ENCODE data around the gene ZMYND8. TPM values are rescaled to one million over a fixed set of nuclear protein-coding genes. Genes with fewer than 3 reads are reported as not detected.
"Not testable (repeated sequence)": the region's sequence is repeated elsewhere in the genome, so short reads cannot be mapped to it uniquely, and the experiment has no call there.

ZMYND8 gene
- total RNA-seq, 2 experiments from 2014 or later, result 28.1 to 29.6 TPM

DNA sequence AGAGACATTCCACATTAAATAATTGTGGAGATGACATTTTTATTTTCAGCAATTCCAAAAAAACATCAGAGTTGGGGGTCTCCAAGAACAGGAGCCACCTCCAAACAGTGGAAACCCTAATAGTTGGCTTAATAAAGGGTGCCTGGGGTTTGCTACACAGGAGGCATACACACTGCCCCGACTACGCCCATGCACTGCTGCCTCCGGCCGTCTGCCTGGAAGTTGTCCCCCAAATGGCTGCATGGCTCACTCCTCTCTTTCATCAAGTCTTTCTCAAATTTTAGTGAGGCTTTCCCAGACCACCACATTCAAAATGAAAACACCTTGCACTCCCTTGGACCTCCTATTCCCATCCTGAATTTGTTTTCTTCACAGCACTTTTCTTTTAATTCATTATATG, 58.8 kb downstream of the ZMYND8 start:
- no peak for DNase-seq
- no peak overlapping the region for H3K27ac Mint-ChIP-seq
- no peaks in the 10 kb centered on the region for H3K27me3 Mint-ChIP-seq
- no peak overlapping the region for H3K4me3 Mint-ChIP-seq
- H3K4me1 Mint-ChIP-seq (ENCODE audit: low read depth), result peaks cover 12% of the 10 kb centered on the region
- no peaks in the 10 kb centered on the region for H3K9me3 Mint-ChIP-seq
- CTCF ChIA-PET, result interaction anchor here (5.1 kb wide), 1 partner anchor 86 kb away, joined by 26 read pairs; no protein-coding TSS in a partner anchor
- H3K36me3 Mint-ChIP-seq, result peaks cover 41% of the 10 kb centered on the region
- intact Hi-C loops (cut with micrococcal nuclease), result no loop called here
- POLR2A ChIA-PET, result no interaction called here

DNA sequence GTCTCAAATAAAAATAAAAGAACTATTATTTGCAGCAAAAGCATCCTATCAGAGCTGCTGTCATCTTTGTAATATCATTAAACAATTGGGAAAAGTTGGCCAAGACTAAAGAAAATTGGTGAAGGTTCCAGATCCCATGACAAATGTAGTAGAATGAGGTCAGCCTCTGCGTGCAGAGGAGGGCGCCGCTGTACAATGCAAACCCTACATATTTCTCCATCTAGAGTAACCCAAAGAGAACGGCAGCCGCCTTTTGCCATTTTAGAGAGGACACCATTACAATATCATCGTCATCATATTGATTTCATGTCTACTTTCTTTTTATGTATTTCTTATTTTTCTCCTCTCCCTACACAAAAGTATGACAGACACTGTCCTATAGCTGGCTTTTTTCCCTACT, 59.5 kb downstream of the ZMYND8 start:
- H3K9me3 Mint-ChIP-seq, result no peaks in the 10 kb centered on the region
- intact Hi-C loops (cut with micrococcal nuclease), result no loop called here
- H3K4me3 Mint-ChIP-seq, result no peak overlapping the region
- DNase-seq, result no peak
- peaks cover 38% of the 10 kb centered on the region for H3K36me3 Mint-ChIP-seq
- H3K27ac Mint-ChIP-seq, result no peak overlapping the region
- ChIA-PET CTCF (interaction anchor here (5.1 kb wide), 1 partner anchor 87 kb away, joined by 26 read pairs; no protein-coding TSS in a partner anchor), POLR2A (interaction anchor here (0.6 kb wide), 1 partner anchor 171 kb away, joined by 4 read pairs; no protein-coding TSS in a partner anchor)
- peaks cover 12% of the 10 kb centered on the region for H3K4me1 Mint-ChIP-seq (ENCODE audit: low read depth)
- H3K27me3 Mint-ChIP-seq, result no peaks in the 10 kb centered on the region

- no peak for DNase-seq
- intact Hi-C loops (cut with micrococcal nuclease), result no loop called here
- peaks cover 12% of the 10 kb centered on the region for H3K4me1 Mint-ChIP-seq (ENCODE audit: low read depth)
- no peaks in the 10 kb centered on the region for H3K9me3 Mint-ChIP-seq
- no peak overlapping the region for H3K4me3 Mint-ChIP-seq
- H3K36me3 Mint-ChIP-seq, result peaks cover 37% of the 10 kb centered on the region
- H3K27me3 Mint-ChIP-seq, result no peaks in the 10 kb centered on the region
- ChIA-PET CTCF (interaction anchor here (5.1 kb wide), 1 partner anchor 88 kb away, joined by 26 read pairs; no protein-coding TSS in a partner anchor), POLR2A (no interaction called here)
- no peak overlapping the region for H3K27ac Mint-ChIP-seq
These were observed 60.5 kb downstream of the ZMYND8 start for GRCh38 chr20:47295921-47296426.

DNA sequence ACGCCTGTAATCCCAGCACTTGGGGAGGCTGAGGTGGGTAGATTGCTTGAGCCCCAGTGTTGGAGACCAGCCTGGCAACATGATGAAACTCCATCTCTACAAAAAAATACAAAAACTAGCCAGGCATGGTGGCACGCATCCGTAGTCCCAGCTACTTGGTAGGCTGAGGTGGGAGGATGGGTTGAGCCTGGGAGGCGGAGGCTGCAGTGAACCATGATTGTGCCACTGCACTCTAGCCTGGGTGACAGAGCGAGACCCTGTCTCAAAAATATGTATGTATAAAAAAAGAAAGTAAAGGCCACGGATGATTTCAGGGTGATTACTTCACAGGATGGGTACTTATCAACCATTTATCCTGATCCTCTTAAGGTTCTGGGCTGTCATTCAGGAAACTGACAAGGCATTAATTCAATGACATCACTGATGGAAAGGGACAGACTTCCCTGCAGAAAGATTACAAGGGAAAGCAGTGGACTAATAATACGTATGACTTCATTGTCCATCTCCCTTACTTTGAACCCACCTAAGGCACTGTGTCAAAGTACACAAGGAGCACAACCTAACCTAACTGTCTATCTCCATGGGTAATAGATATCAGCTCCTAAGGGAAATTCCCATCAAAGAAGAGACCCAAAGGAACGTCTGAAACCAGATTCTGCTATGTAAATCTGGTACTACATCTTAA, 61.2 kb downstream of the ZMYND8 start:
- ChIA-PET POLR2A (no interaction called here), CTCF (interaction anchor here (1.3 to 5.1 kb wide), 2 partner anchors 22 to 89 kb away, joined by 4 to 26 read pairs; no protein-coding TSS in a partner anchor)
- intact Hi-C loops (cut with micrococcal nuclease), result no loop called here
- H3K27me3 Mint-ChIP-seq, result no peaks in the 10 kb centered on the region
- peaks cover 38% of the 10 kb centered on the region for H3K36me3 Mint-ChIP-seq
- H3K27ac Mint-ChIP-seq, result no peak overlapping the region
- no peak for DNase-seq
- peaks cover 11% of the 10 kb centered on the region for H3K4me1 Mint-ChIP-seq (ENCODE audit: low read depth)
- H3K4me3 Mint-ChIP-seq, result no peak overlapping the region
- H3K9me3 Mint-ChIP-seq, result no peaks in the 10 kb centered on the region

- intact Hi-C loops (cut with micrococcal nuclease), result no loop called here
- peaks cover 7% of the 10 kb centered on the region for H3K4me1 Mint-ChIP-seq (ENCODE audit: low read depth)
- peak overlapping the region; percentile 36 for H3K27ac Mint-ChIP-seq
- H3K4me3 Mint-ChIP-seq, result no peak overlapping the region
- DNase-seq, result no peak
- POLR2A ChIA-PET, result no interaction called here
- H3K36me3 Mint-ChIP-seq, result peaks cover 50% of the 10 kb centered on the region
- H3K9me3 Mint-ChIP-seq, result no peaks in the 10 kb centered on the region
- no peaks in the 10 kb centered on the region for H3K27me3 Mint-ChIP-seq
- CTCF ChIA-PET, result no interaction called here
These were observed 62.9 kb downstream of the ZMYND8 start for GRCh38 chr20:47293631-47294030.

DNA sequence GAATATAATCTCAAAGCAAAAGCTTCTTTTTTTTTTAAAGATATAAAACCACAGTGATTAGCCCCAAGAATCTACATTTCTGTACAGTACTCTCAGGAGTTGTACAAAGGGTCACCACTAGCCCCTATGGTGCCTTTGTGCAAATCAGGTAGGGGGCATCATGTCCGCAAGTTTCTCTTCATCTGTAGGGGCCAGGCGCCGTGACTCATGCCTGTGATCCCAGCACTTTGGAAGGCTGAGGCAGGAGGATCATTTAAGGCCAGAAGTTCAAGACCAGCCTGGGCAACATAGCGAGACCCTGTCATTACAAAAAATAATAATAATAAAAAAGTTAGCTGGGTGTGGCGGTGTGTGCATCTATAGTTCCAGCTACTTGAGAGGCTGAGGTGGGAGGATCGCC, 63.9 kb downstream of the ZMYND8 start:
- peaks cover 50% of the 10 kb centered on the region for H3K36me3 Mint-ChIP-seq
- intact Hi-C loops (cut with micrococcal nuclease), result no loop called here
- no peak for DNase-seq
- no peaks in the 10 kb centered on the region for H3K9me3 Mint-ChIP-seq
- POLR2A ChIA-PET, result no interaction called here
- no peak overlapping the region for H3K4me3 Mint-ChIP-seq
- CTCF ChIA-PET, result interaction anchor here (1.0 to 1.1 kb wide), 2 partner anchors 73 to 88 kb away, joined by 3 read pairs; no protein-coding TSS in a partner anchor
- no peak overlapping the region for H3K27ac Mint-ChIP-seq
- peaks cover 7% of the 10 kb centered on the region for H3K4me1 Mint-ChIP-seq (ENCODE audit: low read depth)
- no peaks in the 10 kb centered on the region for H3K27me3 Mint-ChIP-seq

- Mint-ChIP-seq H3K9me3 (no peaks in the 10 kb centered on the region), H3K4me3 (no peak overlapping the region), H3K27ac (no peak overlapping the region), H3K36me3 (peaks cover 47% of the 10 kb centered on the region), H3K4me1 (ENCODE audit: low read depth) (peaks cover 7% of the 10 kb centered on the region), H3K27me3 (no peaks in the 10 kb centered on the region)
- intact Hi-C loops (cut with micrococcal nuclease), result no loop called here
- DNase-seq, result no peak
- POLR2A ChIA-PET, result no interaction called here
- CTCF ChIA-PET, result no interaction called here
These were observed 65.7 kb downstream of the ZMYND8 start for GRCh38 chr20:47290666-47291430.

DNA sequence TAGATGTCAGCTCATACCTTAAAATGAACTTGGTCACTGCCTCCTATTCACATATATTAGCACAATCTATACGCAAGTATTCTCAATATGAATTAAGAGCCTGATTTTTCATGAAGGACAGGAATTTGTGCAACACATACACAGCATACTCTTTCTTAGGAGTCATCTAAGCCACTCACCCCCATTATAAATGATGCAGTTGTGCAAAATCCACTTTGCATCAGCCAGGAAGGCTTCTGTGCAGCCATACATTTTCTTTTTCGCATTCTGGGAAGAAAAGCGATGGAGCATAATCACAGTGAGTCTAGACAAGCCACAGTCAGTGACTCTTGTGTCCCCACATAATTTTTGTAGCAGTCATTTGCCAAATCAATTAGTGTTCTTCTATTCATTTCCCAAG, 66.5 kb downstream of the ZMYND8 start:
- H3K27ac Mint-ChIP-seq, result no peak overlapping the region
- POLR2A ChIA-PET, result no interaction called here
- H3K4me3 Mint-ChIP-seq, result no peak overlapping the region
- intact Hi-C loops (cut with micrococcal nuclease), result no loop called here
- H3K36me3 Mint-ChIP-seq, result peaks cover 42% of the 10 kb centered on the region
- CTCF ChIA-PET, result no interaction called here
- H3K9me3 Mint-ChIP-seq, result no peaks in the 10 kb centered on the region
- no peak for DNase-seq
- H3K4me1 Mint-ChIP-seq (ENCODE audit: low read depth), result peaks cover 5% of the 10 kb centered on the region
- no peaks in the 10 kb centered on the region for H3K27me3 Mint-ChIP-seq

GRCh38 chr20:47289096-47289495, 67.4 kb downstream of the ZMYND8 start:
- H3K4me1 Mint-ChIP-seq (ENCODE audit: low read depth), result peaks cover 5% of the 10 kb centered on the region
- ChIA-PET POLR2A (no interaction called here), CTCF (interaction anchor here (0.6 kb wide), 1 partner anchor 96 kb away, joined by 3 read pairs; no protein-coding TSS in a partner anchor)
- no peaks in the 10 kb centered on the region for H3K9me3 Mint-ChIP-seq
- no peak overlapping the region for H3K4me3 Mint-ChIP-seq
- DNase-seq, result no peak
- H3K27me3 Mint-ChIP-seq, result no peaks in the 10 kb centered on the region
- intact Hi-C loops (cut with micrococcal nuclease), result no loop called here
- peaks cover 41% of the 10 kb centered on the region for H3K36me3 Mint-ChIP-seq
- H3K27ac Mint-ChIP-seq, result no peak overlapping the region

DNA sequence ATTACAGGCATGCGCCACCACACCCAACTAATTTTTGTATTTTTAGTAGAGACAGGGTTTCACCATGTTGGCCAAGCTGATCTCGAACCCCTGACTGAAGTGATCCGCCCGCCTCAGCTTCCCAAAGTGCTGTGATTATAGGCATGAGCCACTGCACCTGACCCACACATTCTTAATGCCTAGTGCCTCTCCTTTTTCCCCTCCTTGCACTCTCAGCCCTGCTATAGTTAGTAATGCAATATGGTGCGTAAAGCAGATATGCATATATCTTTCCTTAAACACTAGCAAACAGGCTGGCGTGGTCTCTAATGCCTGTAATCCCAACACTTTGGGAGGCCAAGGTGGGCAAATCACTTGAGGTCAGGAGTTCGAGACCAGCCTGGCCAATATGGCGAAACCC, 68.0 kb downstream of the ZMYND8 start:
- H3K4me1 Mint-ChIP-seq (ENCODE audit: low read depth); H3K27me3 Mint-ChIP-seq; intact Hi-C loops (cut with micrococcal nuclease); H3K4me3 Mint-ChIP-seq; DNase-seq; H3K9me3 Mint-ChIP-seq; H3K27ac Mint-ChIP-seq: not testable (repeated sequence)
- peaks cover 39% of the 10 kb centered on the region for H3K36me3 Mint-ChIP-seq
- POLR2A ChIA-PET, result interaction anchor here (0.5 kb wide), 1 partner anchor 607 kb away, joined by 5 read pairs; no protein-coding TSS in a partner anchor
- CTCF ChIA-PET, result interaction anchor here (0.7 to 0.9 kb wide), 2 partner anchors 94 to 95 kb away, joined by 3 read pairs; no protein-coding TSS in a partner anchor

DNA sequence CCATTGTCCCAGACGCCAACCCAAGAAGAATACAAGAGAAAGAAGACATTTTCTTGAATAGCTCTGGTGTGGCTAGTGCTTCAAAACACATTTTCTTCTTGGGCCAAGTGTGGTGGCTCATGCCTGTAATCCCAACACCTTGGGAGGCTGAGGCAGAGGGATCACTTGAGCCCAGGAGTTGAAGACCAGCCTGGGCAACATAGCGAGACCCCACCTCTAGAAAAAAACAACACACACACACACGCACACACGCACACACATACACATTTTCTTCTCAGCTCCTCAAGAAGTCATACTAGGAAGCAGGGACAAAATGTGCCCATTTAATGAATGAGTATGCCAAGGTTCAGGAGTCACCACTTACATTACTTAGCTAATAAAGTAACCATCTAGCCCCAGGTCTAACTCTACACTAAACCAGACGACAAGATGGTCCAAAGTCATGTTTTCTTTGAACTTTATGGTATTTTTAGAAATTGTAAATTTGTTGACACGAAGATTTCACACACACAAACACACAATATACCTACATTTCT, 68.8 kb downstream of the ZMYND8 start:
- no peak overlapping the region for H3K27ac Mint-ChIP-seq
- H3K4me3 Mint-ChIP-seq, result no peak overlapping the region
- CTCF ChIA-PET, result interaction anchor here (0.7 to 1.0 kb wide), 2 partner anchors 15 to 96 kb away, joined by 3 read pairs; no protein-coding TSS in a partner anchor
- POLR2A ChIA-PET, result no interaction called here
- intact Hi-C loops (cut with micrococcal nuclease), result no loop called here
- DNase-seq, result no peak
- no peaks in the 10 kb centered on the region for H3K27me3 Mint-ChIP-seq
- peaks cover 41% of the 10 kb centered on the region for H3K36me3 Mint-ChIP-seq
- H3K9me3 Mint-ChIP-seq, result no peaks in the 10 kb centered on the region
- no peaks in the 10 kb centered on the region for H3K4me1 Mint-ChIP-seq (ENCODE audit: low read depth)

DNA sequence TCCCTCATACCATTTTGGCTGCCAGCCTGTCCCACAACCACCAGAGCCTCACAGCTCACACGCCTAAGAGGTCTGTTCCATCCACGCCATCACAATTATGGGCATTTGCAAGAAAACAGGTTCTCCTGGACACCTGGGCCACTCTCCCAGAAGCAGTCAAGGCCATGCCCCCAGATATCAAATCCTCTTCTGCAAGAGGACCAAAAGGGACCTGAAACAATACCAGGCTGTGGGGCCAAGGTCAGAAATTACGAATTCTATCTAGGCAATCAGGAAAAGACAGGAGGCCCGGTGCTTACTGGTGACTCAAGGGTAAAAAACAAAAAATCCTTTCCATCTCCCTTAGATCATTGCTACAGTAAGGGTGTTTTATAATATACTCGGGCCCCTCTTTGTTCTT, 69.8 kb downstream of the ZMYND8 start:
- Mint-ChIP-seq H3K4me1 (ENCODE audit: low read depth) (no peaks in the 10 kb centered on the region), H3K4me3 (no peak overlapping the region), H3K27me3 (no peaks in the 10 kb centered on the region), H3K9me3 (no peaks in the 10 kb centered on the region), H3K27ac (no peak overlapping the region), H3K36me3 (peaks cover 45% of the 10 kb centered on the region)
- intact Hi-C loops (cut with micrococcal nuclease), result no loop called here
- ChIA-PET POLR2A (no interaction called here), CTCF (interaction anchor here (1.0 kb wide), 1 partner anchor 14 kb away, joined by 3 read pairs; no protein-coding TSS in a partner anchor)
- no peak for DNase-seq
